ENCODE results near the gene EYA2.
A peak's percentile ranks its signal among the peaks of the same experiment; 100 is the strongest.
"Not testable (repeated sequence)": the region's sequence is repeated elsewhere in the genome, so short reads cannot be mapped to it uniquely, and the experiment has no call there.

The EYA2 gene

DNA sequence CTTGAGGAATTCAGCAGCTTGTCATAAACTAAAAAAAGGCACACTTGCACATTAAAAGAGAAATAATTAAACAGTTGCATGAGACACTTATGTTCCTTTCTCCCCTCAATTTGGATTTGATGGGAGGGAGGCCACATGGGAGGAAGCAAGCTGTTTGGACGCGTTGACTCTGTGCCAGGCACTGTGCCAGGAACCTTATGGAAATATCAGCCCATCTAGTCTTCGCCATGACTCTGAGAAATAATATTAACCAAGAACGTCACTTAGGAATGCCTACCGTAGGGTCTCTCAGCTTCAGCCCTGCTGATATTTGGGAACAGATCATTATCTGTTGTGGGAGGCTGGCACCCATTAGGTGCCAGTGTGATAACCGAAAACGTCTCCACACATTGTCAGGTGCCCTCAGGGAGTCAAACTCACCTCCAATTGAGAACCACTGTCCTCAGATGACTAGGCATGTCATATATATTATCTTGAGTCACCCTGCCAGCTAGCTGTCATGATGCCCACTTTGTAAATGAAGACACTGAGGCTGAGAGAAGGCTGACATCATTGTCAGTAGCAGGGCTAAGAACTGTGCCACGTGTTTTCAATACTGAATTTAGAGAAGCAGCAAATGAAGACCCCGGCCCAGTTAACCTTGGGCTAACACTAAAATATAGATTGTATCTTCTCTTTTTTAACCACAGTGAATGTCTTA, 36.1 kb downstream of the EYA2 start:
- no peak for DNase-seq (ENCODE audit: low read depth, low spot score)

DNA sequence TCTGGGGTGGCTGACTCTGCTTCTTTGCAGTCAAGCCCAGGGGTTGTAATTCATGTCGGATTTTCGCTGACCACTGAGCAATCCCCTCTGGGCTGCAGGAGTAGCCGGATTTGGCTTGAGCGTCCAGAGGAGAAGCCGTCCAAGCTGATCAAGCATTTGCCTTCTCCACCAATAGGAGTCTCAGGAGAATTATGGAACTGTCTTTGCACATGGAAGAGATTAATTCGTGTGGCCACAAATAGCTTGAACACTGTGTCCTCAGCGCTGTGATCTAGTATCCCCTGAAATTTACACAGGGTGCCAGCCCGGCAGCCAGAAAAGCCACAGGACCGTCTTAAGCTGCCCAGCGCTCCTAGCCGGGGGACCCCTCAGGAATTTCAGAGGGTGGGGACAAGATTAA, 37.1 kb downstream of the EYA2 start:
- no peak for DNase-seq (ENCODE audit: low read depth, low spot score)

DNA sequence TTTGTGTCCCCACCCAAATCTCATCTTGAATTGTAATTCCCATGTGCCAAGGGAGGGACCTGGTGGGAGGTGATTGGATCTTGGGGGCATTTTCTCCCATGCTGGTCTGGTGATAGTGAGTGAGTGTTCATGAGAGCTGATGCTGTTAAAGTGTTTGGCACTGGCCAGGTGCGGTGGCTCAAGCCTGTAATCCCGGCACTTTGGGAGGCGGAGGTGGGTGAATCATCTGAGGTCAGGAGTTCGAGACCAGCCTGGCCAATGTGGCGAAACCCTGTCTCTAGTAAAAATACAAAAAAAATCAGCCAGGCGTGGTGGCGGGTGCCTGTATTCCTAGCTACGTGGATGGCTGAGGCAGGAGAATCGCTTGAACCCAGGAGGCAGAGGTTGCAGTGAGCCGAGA, 37.8 kb downstream of the EYA2 start:
- not testable (repeated sequence) for DNase-seq (ENCODE audit: low read depth, low spot score)

DNA sequence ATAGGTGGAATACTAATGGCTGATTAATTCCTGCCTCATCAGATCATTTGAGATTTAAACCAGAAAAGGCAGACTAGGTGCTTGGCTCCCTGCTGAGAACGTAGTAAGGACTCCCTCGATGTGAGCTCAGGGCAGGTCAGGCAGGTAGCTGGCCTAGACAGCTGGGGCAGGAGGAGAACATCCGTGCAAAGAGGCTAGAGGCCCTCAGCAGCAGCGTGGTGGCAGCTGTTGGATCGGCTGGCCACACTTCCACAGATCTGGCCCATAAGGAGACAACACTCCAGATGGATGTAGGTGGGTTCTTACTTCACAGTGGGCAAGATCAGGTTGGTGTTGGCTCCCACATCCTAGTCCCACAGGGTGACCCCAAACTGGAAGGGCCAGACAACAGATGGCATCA, 38.5 kb downstream of the EYA2 start:
- DNase-seq (ENCODE audit: low read depth, low spot score): no peak

DNA sequence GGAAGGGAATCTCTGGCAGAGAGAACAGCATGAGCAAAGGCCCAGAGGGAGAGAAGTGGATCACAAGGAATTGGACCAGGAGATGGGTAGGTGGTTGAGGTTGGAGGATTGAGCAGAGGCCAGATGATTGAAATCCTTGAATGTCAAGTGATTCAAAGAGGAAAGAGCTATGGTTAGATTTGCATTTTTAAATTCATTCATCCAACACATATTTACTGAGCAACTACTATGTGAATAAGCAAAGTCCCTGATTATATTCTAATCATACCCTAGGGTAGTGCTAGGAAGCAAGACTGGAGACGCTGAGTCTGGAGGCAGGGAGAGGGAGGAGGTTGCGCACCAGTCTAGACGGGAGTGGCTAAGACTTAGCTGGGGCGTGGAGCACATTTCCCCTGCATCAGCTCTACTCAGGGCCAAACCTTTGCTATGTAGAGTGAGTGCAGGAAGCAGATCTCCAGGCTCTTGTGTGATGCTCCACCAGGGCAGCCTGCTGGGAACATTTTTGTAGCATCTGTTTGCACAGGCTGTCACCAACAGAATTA, 40.2 kb downstream of the EYA2 start:
- DNase-seq (ENCODE audit: low read depth, low spot score): no peak

DNA sequence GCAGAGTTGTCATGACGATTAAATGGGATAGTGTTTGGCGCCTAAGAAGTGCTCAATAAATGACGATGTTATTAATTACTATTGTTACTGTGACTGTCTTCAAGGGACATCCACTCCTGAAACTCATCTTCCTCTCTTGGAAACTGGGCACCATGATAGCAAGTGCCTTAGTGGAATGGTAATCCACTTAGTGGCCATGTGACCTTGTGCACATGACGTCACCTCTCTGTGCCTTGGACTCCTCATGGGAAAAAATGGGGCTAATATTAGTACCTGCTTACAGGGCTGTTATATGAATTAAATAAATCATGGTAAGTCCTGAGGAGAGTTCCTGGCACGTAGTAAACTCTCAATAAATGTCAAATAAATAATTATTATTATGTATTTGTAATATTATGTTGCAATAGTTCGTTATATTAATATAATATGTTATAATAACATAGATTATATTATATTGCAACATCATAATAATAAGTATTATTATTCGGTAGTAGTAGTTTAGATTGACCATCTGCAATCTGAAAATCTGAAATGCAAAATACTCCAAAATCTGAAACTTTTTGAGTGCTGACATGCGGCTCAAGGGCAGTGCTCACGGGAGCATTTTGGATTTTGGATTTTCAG, 40.9 kb downstream of the EYA2 start:
- no peak for DNase-seq (ENCODE audit: low read depth, low spot score)

DNA sequence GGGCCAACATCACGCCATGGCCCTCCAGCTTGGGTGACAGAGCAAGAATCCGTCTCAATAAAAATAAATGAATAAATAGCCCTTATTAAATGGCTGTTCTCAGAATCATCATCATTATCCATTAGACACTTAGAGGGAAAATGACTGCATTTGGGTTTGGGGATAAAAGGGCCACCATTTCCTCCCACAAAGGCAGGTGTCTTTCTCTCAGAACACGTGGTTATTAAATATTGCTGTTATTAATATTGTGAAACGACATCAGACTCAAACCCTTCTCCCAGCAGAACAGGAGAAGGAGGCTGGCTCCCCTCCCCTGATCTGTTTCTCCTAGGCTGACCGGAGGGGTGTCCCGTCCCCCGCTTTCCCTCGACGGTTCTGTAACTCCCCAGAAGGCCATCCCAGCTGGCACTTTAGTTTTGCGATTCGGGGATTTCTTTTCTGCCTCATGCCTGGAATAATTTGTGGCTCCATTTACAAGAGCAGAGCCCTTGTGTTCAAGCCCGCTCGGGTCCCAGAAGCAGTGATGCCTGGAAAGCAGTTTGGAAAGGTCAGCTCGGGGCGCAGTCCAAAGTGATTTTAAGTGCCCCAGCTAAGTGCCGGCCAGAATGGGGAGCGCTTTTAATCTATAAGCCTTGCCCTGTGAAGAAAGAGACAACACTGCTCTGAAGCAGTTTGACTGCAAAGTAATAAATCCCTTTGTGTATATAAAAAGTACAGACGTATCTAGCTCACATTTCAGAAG, 41.9 kb downstream of the EYA2 start:
- DNase-seq (ENCODE audit: low read depth, low spot score): no peak

DNA sequence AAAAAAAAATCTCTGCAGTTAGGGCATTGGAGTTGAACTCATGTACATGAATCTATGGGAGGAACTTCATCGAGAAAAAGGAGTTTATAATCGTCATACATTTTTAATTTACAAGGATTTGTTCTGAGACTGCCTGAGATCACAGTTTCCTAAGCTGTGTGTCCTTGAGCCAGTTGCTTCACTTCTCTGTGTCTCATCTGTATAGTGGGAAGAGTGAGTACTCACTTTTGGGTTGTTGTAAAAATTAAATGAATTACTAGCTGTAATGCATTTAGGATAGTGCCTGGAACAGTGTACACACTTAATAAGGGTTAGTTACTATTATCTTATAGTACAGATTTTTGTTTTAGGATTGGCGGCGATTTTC, 42.5 kb downstream of the EYA2 start:
- DNase-seq (ENCODE audit: low read depth, low spot score): no peak

DNA sequence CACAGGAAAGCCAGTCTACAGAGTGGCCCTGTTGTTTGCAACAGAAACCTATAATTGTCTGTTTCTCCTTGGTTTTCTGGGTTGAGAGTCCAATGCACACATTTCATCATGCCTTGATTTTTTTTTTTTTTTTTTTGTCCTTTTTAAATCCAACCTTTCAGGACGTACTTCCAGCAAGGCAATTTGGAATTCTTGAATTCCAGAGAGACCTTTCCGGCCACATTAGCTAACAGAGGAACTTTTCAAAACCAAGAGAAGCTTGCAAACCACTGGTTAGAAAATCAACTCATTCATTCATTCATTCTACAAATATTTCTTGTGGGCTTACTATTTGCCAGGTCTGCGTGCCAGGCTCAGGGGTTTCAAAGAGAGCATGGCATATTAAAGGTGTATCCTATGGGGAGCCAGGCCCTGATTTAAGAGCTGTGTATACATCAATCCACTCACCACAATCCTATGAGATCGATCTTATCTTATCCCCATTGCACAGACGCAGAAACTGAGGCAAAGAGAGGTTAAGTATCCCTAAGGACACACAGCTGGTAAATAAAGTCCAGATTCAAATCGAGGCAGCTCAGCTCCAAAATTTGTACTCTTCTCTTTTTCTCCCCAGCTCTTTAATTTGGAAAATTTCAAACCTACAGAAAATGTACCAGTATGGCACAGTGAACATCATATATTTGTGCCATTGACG, 43.0 kb downstream of the EYA2 start:
- DNase-seq (ENCODE audit: low read depth, low spot score): no peak

DNA sequence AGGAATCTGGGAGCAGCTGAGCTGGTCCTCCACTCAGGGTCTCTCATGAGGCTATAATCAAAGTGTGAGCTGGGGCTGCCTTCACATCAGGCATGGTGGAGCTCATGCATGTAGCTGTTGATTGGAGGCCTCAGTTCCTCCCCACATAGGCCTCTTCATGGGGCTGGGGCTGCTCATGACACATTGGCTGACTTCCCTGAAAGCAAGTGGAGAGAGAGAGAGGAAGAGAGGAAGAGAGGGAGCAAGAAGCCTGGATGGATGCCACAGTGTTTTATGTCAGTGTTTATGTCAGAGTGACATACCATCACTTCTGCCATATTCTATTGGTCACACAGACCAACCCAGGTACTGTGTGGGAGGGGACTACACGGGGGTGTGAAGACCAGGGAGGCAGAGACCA, 43.8 kb downstream of the EYA2 start:
- DNase-seq (ENCODE audit: low read depth, low spot score): no peak

DNA sequence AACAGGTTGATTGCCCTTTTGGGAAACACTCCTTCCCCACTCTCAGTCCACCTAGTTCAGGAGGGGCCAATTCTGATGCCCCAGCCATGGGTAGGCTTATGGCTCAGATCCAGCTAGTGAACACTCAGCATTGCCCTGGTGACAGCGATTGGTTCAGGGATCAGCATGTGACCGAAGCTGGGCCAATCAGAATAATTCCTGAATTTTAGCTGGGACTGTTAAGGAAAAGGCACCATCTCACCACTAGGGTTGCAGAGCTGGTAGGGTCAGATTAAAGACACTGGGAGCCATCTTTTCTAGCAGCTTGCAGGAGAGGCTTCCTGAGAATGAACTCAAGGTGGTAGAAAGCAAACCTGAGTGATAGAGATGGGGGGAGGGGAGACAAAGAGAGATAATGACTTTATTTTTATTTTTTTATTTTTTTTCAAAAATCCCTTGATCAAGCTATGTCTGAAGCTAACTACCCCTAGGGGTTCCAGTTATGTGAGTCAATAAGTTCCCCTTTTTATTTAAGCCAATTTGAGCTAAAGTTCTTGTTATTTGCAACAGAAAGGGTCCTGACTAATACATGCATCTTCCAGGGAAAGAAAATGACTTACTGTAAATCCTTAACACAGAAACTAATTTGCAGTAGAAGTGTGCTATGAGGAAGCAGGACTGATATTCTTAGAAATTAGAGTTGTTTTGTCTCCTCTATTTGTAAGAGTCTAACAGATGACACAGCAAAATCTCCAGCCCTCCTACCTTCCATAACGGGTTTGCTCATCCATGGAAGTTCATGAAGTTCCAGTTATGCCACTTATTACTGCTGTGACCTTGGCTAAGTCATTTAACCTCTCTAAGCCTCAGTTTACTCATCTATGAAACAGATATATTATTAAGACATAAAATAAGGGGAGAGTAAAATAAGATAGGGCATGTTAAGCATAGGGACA, 44.7 kb downstream of the EYA2 start:
- DNase-seq (ENCODE audit: low read depth, low spot score): no peak

DNA sequence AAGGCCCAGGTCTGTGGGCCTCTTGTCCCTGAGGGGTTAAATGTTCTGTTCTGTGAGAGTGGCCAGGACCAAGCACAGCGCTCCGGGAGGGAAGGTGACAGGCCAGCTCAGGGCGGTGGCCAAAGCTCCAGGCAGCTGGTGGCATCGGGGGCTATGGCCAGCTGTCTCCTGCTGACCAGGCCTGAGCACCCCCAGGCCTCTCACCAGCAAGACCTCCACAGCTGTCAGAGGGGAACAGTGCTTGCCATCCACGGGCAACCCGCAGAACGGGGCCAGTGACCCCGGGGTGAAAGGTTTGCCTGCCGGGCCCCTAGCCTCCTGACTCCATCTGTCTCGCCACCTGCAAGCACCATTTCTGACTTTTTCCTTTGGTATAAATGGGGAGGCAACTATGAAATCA, 46.0 kb downstream of the EYA2 start:
- DNase-seq (ENCODE audit: low read depth, low spot score): no peak

DNA sequence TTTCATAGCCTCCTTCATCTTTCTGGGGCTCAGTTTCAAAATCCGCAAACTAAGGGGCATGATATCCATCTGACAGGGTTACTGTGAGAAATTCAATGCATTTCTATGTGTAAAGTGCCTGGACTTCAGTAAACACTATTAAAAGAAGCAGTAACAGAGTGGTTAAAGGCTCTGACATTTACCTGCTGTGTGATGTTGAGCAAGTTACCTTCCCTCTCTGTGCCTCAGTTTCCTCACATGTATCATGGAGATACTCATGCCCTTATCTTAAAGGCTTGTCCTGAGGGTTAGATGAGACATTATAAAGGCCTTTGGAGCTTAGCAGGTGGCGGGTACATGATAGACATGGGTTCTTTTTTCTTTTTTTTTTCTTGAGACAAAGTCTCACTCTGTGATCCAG, 46.8 kb downstream of the EYA2 start:
- no peak for DNase-seq (ENCODE audit: low read depth, low spot score)

DNA sequence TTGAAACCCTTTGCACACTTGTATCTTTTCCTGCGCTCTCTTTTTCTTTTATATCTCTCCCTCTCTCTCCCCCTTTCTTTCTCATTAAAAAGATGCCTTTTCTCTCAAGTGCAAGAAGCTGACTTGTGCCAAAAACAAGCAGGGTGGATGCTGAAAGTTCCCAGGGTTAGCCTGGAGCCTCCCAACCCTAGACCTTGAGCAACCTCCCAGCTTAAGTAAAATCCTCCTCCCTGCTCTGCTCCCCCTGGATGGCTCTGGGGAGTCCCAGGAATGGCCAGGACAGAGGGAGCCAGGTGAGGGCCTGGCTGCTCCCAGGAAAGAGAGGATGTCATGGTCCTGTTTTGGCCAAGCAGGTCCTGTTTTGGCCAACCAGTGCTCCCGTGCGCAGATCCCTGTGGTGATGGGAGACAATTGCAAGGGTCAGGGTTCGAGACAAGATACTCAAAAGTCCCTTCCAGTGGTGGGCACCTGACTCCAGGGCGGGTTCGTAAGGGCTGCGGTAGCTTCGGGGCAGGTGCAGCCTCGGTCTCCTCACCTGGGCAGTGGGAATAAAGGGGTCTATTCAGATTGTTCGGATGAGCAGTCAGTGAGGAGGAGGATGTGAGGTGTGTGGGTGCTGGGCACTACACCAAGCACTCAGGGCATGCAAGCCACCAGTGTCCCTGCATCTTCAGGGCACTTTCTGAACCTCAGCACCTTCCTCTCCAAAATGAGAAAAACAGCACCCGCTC, 49.4 kb downstream of the EYA2 start:
- DNase-seq (ENCODE audit: low read depth, low spot score): no peak

DNA sequence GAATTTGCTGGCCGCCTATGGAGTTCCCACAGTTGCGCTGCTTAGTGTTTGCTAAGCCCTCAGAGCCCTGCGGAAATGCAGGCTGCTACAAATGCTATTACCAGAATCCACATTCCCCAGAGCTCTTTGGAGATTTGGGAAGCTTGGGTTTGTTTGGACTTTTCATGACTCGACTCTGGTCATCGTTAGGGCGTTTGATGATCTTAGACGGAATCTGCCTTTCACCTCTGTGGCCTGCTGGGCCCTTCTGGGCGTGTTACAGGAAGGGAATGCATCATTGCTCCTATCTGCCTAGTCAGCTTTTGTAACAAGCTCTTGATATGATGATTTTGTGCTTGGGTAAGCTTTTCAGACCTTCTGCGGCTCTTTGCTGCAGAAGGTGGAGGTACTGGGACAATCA, 50.8 kb downstream of the EYA2 start:
- no peak for DNase-seq (ENCODE audit: low read depth, low spot score)

DNA sequence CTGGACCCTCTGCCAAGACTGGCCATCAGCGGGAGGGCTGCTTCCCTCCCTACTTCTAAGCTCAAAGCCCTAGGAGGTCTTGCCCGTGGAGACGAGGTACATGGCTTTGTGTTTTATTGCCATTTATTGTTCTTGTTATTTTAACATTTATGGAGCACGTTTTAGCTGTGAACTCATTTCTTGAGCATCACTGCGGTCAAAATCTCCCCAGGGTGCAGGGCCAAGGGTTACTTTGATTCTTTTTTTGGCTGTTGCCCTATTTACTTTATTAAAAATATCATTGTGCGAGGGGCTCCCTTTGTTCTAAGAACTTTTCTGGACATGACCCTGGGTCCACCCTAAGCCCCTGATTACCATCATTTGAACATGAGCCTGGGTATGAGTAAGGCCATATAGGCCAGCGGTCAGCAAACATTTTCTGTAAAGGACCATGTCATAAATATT, 51.6 kb downstream of the EYA2 start:
- peak; percentile 98 for DNase-seq (ENCODE audit: low read depth, low spot score)

DNA sequence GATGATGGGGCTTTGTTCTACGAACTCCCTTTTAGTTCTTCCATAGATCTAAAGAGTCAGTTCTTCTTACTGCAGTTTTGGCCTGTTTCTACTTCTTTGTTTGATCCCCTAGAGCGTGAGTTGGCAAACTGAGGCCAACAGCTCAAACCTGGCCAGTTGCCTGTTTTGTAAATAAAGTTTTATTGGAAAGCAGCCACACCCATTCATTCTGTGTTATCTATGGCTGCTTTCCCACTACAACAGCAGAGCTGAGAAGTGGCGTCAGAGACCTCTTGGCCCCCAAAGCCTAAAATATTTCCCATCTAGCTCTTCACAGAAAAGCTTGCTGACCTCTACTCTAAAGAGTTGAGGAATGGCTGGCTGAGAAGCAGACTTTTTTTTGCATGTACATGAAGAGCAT, 52.2 kb downstream of the EYA2 start:
- peak; percentile 83 for DNase-seq (ENCODE audit: low read depth, low spot score)

DNA sequence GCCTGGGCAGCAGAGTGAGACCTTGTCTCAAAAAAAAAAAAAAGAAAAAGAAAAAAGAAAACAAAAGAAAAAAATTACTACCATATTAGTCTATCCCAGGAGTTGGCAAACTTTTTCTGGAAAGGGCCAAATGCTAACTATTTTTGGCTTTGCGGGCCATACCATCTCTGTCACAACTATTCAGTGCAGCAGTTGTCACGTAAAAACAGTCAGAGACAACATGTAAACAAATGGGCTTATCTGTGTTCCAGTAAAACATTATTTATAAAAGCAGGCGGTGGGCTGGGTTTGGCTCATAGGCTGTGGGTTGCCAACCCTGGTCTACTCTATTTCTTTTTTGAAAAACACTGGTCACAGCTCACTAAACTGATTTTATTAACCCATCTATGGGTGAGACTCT, 53.4 kb downstream of the EYA2 start:
- no peak for DNase-seq (ENCODE audit: low read depth, low spot score)

DNA sequence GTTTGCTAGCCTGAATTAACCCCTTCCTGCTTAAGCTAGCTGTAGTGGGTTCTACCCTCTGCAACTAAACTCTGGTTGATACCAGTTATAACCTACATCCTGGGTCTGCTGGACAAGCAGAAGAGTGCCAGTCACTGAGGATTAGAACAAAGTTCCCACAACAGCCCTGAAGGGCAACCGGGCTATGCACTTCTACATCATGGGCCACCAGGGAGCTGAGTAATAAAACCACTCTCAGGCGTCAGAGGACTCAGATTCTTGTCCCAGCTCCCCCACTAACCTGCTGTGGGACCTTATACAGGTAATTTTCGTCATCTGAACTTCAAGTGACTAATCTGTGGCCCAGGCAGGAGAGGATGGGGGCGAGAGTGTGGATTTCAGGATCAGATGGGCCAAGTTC, 56.8 kb downstream of the EYA2 start:
- DNase-seq (ENCODE audit: low read depth, low spot score): no peak

DNA sequence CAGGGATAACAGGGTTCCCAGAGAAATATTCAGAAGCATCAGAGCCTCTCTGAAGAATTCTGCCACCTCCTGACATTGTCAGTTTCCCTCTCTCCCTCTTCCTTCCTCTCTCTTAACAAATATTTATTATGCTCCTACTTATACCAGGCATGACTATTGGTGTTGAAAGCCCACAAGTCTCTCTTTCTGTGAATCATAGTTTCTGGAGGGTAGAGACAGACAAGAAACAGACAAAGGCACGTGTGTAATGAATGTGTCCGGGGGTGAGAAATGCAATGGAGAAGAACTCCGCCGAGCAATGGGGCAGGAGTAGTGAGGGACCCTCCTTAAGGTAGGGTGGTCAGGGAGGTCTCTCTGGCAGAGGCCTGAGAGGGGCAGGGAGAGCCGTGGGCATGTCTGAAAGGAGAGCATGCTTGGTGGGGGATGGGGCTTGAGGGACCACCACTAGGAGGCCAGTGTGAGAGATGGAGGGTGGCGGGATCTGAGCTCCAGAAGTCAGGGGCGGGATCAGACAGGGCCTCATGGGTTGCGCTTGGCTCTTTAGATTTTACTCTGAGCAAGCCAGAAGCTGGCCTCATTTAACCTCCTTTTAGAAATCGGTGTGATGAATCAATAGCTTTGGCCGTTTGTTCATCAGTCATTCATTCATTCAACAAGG, 57.3 kb downstream of the EYA2 start:
- no peak for DNase-seq (ENCODE audit: low read depth, low spot score)
